ENCODE measurements around the gene SEPHS1. TPM values are rescaled to one million over a fixed set of nuclear protein-coding genes. Genes with fewer than 3 reads are reported as not detected.

SEPHS1 gene
- total RNA-seq, 1 experiment from 2014 or later, result 509 TPM

DNA sequence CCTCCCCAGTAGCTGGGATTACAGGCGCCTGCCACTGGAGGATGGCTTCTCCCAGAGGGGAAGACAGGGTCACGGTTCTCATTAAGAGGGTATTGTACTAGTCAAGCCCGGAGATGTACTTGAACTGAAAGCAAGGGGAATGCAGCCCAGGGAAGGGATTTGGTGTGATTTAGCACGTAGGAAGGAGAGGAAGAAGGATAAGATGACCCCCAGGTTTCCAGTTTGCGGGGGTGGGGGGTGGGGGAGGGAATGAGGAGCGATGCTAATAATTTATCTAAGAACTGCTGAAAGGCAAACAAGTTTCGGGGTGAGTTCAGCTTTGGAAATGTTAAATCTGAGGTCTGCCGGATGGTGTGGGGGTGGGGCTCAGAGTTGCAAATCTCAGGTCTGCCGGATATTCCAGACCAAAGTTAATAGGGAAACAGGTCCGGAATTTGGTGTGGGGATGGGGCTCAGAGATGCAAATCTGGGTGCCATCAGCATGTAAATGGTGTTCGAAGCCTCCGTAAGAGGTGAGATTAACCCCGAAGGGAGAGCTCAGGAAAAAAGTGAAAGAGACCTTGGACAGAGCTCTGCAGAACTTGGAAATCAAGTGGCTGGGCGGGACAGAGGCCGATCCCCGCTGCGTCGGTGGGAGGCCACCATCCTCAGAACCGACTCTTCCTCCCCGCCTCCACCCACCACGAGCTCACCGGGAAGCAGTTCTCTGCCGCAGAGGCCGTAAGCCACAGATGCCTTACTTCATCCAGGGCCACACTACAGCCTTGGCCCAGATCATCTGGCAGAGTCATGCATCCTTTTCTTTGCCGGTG, 1.6 kb upstream of the SEPHS1 start:
- DNase-seq (ENCODE audit: low spot score) (peak; percentile 86), ATAC-seq (peak; percentile 66)
- Mint-ChIP-seq H3K27ac (peak overlapping the region; percentile 100), H3K4me1 (peaks cover 68% of the 10 kb centered on the region), H3K27me3 (ENCODE audit: low read depth) (no peaks in the 10 kb centered on the region; the same call in 1 of the 2 replicates), H3K9me3 (no peaks in the 10 kb centered on the region), H3K36me3 (peaks cover 17% of the 10 kb centered on the region), H3K4me3 (peak overlapping the region; percentile 94)
- ChIA-PET POLR2A (interaction anchor here (0.5 to 5.0 kb wide), 22 partner anchors 8 to 1776 kb away, joined by 3 to 31 read pairs (median 4); partner anchors contain the start of genes MCM10 and PHYH), CTCF (interaction anchor here (0.7 to 5.6 kb wide), 14 partner anchors 8 to 237 kb away, joined by 3 to 57 read pairs (median 4); partner anchors contain the start of genes MCM10, PHYH and PRPF18)
- TF ChIP-seq FOXK1 (CRISPR knock-in tag; IDR thresholded peaks at IDR 0.05), result peak; percentile 86; the same call in 1 of the 2 replicates
- TF ChIP-seq, protein P1, sequence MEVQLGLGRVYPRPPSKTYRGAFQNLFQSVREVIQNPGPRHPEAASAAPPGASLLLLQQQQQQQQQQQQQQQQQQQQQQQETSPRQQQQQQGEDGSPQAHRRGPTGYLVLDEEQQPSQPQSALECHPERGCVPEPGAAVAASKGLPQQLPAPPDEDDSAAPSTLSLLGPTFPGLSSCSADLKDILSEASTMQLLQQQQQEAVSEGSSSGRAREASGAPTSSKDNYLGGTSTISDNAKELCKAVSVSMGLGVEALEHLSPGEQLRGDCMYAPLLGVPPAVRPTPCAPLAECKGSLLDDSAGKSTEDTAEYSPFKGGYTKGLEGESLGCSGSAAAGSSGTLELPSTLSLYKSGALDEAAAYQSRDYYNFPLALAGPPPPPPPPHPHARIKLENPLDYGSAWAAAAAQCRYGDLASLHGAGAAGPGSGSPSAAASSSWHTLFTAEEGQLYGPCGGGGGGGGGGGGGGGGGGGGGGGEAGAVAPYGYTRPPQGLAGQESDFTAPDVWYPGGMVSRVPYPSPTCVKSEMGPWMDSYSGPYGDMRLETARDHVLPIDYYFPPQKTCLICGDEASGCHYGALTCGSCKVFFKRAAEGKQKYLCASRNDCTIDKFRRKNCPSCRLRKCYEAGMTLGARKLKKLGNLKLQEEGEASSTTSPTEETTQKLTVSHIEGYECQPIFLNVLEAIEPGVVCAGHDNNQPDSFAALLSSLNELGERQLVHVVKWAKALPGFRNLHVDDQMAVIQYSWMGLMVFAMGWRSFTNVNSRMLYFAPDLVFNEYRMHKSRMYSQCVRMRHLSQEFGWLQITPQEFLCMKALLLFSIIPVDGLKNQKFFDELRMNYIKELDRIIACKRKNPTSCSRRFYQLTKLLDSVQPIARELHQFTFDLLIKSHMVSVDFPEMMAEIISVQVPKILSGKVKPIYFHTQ (CRISPR knock-in tag; IDR thresholded peaks at IDR 0.05), result no peak
- TF ChIP-seq, protein P2, sequence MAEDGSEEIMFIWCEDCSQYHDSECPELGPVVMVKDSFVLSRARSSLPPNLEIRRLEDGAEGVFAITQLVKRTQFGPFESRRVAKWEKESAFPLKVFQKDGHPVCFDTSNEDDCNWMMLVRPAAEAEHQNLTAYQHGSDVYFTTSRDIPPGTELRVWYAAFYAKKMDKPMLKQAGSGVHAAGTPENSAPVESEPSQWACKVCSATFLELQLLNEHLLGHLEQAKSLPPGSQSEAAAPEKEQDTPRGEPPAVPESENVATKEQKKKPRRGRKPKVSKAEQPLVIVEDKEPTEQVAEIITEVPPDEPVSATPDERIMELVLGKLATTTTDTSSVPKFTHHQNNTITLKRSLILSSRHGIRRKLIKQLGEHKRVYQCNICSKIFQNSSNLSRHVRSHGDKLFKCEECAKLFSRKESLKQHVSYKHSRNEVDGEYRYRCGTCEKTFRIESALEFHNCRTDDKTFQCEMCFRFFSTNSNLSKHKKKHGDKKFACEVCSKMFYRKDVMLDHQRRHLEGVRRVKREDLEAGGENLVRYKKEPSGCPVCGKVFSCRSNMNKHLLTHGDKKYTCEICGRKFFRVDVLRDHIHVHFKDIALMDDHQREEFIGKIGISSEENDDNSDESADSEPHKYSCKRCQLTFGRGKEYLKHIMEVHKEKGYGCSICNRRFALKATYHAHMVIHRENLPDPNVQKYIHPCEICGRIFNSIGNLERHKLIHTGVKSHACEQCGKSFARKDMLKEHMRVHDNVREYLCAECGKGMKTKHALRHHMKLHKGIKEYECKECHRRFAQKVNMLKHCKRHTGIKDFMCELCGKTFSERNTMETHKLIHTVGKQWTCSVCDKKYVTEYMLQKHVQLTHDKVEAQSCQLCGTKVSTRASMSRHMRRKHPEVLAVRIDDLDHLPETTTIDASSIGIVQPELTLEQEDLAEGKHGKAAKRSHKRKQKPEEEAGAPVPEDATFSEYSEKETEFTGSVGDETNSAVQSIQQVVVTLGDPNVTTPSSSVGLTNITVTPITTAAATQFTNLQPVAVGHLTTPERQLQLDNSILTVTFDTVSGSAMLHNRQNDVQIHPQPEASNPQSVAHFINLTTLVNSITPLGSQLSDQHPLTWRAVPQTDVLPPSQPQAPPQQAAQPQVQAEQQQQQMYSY (CRISPR knock-in tag; IDR thresholded peaks at IDR 0.05), result peak; percentile 62
- TF ChIP-seq, protein P3, sequence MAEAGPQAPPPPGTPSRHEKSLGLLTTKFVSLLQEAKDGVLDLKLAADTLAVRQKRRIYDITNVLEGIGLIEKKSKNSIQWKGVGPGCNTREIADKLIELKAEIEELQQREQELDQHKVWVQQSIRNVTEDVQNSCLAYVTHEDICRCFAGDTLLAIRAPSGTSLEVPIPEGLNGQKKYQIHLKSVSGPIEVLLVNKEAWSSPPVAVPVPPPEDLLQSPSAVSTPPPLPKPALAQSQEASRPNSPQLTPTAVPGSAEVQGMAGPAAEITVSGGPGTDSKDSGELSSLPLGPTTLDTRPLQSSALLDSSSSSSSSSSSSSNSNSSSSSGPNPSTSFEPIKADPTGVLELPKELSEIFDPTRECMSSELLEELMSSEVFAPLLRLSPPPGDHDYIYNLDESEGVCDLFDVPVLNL (CRISPR knock-in tag; IDR thresholded peaks at IDR 0.05; ENCODE audit: borderline replicate concordance, low read depth), result no peak
- TF ChIP-seq, protein P4, sequence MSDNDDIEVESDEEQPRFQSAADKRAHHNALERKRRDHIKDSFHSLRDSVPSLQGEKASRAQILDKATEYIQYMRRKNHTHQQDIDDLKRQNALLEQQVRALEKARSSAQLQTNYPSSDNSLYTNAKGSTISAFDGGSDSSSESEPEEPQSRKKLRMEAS (CRISPR knock-in tag; IDR thresholded peaks at IDR 0.05), result peak; percentile 57
- no peak for TF ChIP-seq ELF4 (CRISPR knock-in tag; IDR thresholded peaks at IDR 0.05; ENCODE audit: low read depth)
- no peak for TF ChIP-seq GTF2I (CRISPR knock-in tag; conservative IDR thresholded peaks at IDR 0.05)
- peak; percentile 42; the same call in 1 of the 2 replicates for TF ChIP-seq PRRX2 (CRISPR knock-in tag; IDR thresholded peaks at IDR 0.05)
- TF ChIP-seq MYBL2 (CRISPR knock-in tag; IDR thresholded peaks at IDR 0.05), result peak; percentile 88
- TF ChIP-seq ATF1 (CRISPR knock-in tag; IDR thresholded peaks at IDR 0.05), result no peak
- TF ChIP-seq, protein P5, sequence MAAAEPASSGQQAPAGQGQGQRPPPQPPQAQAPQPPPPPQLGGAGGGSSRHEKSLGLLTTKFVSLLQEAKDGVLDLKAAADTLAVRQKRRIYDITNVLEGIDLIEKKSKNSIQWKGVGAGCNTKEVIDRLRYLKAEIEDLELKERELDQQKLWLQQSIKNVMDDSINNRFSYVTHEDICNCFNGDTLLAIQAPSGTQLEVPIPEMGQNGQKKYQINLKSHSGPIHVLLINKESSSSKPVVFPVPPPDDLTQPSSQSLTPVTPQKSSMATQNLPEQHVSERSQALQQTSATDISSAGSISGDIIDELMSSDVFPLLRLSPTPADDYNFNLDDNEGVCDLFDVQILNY (CRISPR knock-in tag; IDR thresholded peaks at IDR 0.05), result peak; percentile 42; the same call in 1 of the 2 replicates
- TF ChIP-seq TCF7 (CRISPR knock-in tag; IDR thresholded peaks at IDR 0.05; ENCODE audit: low read depth), result no peak
- TF ChIP-seq, protein P6, sequence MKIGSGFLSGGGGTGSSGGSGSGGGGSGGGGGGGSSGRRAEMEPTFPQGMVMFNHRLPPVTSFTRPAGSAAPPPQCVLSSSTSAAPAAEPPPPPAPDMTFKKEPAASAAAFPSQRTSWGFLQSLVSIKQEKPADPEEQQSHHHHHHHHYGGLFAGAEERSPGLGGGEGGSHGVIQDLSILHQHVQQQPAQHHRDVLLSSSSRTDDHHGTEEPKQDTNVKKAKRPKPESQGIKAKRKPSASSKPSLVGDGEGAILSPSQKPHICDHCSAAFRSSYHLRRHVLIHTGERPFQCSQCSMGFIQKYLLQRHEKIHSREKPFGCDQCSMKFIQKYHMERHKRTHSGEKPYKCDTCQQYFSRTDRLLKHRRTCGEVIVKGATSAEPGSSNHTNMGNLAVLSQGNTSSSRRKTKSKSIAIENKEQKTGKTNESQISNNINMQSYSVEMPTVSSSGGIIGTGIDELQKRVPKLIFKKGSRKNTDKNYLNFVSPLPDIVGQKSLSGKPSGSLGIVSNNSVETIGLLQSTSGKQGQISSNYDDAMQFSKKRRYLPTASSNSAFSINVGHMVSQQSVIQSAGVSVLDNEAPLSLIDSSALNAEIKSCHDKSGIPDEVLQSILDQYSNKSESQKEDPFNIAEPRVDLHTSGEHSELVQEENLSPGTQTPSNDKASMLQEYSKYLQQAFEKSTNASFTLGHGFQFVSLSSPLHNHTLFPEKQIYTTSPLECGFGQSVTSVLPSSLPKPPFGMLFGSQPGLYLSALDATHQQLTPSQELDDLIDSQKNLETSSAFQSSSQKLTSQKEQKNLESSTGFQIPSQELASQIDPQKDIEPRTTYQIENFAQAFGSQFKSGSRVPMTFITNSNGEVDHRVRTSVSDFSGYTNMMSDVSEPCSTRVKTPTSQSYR (CRISPR knock-in tag; IDR thresholded peaks at IDR 0.05), result peak; percentile 75
- peak; percentile 84; the same call in 1 of the 2 replicates for TF ChIP-seq ETV6 (CRISPR knock-in tag; IDR thresholded peaks at IDR 0.05)
- TF ChIP-seq, protein P7, sequence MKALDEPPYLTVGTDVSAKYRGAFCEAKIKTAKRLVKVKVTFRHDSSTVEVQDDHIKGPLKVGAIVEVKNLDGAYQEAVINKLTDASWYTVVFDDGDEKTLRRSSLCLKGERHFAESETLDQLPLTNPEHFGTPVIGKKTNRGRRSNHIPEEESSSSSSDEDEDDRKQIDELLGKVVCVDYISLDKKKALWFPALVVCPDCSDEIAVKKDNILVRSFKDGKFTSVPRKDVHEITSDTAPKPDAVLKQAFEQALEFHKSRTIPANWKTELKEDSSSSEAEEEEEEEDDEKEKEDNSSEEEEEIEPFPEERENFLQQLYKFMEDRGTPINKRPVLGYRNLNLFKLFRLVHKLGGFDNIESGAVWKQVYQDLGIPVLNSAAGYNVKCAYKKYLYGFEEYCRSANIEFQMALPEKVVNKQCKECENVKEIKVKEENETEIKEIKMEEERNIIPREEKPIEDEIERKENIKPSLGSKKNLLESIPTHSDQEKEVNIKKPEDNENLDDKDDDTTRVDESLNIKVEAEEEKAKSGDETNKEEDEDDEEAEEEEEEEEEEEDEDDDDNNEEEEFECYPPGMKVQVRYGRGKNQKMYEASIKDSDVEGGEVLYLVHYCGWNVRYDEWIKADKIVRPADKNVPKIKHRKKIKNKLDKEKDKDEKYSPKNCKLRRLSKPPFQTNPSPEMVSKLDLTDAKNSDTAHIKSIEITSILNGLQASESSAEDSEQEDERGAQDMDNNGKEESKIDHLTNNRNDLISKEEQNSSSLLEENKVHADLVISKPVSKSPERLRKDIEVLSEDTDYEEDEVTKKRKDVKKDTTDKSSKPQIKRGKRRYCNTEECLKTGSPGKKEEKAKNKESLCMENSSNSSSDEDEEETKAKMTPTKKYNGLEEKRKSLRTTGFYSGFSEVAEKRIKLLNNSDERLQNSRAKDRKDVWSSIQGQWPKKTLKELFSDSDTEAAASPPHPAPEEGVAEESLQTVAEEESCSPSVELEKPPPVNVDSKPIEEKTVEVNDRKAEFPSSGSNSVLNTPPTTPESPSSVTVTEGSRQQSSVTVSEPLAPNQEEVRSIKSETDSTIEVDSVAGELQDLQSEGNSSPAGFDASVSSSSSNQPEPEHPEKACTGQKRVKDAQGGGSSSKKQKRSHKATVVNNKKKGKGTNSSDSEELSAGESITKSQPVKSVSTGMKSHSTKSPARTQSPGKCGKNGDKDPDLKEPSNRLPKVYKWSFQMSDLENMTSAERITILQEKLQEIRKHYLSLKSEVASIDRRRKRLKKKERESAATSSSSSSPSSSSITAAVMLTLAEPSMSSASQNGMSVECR (CRISPR knock-in tag; IDR thresholded peaks at IDR 0.05; ENCODE audit: borderline replicate concordance), result no peak
- TF ChIP-seq, protein P8, sequence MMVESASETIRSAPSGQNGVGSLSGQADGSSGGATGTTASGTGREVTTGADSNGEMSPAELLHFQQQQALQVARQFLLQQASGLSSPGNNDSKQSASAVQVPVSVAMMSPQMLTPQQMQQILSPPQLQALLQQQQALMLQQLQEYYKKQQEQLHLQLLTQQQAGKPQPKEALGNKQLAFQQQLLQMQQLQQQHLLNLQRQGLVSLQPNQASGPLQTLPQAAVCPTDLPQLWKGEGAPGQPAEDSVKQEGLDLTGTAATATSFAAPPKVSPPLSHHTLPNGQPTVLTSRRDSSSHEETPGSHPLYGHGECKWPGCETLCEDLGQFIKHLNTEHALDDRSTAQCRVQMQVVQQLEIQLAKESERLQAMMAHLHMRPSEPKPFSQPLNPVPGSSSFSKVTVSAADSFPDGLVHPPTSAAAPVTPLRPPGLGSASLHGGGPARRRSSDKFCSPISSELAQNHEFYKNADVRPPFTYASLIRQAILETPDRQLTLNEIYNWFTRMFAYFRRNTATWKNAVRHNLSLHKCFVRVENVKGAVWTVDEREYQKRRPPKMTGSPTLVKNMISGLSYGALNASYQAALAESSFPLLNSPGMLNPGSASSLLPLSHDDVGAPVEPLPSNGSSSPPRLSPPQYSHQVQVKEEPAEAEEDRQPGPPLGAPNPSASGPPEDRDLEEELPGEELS (CRISPR knock-in tag; IDR thresholded peaks at IDR 0.05), result 0 out of 2 replicates have a peak, but pooled peaks have one; percentile 93
